ENCODE measurements around the gene MORC1. TPM values are rescaled to one million over a fixed set of nuclear protein-coding genes. Genes with fewer than 3 reads are reported as not detected.

Gene MORC1, protein sequence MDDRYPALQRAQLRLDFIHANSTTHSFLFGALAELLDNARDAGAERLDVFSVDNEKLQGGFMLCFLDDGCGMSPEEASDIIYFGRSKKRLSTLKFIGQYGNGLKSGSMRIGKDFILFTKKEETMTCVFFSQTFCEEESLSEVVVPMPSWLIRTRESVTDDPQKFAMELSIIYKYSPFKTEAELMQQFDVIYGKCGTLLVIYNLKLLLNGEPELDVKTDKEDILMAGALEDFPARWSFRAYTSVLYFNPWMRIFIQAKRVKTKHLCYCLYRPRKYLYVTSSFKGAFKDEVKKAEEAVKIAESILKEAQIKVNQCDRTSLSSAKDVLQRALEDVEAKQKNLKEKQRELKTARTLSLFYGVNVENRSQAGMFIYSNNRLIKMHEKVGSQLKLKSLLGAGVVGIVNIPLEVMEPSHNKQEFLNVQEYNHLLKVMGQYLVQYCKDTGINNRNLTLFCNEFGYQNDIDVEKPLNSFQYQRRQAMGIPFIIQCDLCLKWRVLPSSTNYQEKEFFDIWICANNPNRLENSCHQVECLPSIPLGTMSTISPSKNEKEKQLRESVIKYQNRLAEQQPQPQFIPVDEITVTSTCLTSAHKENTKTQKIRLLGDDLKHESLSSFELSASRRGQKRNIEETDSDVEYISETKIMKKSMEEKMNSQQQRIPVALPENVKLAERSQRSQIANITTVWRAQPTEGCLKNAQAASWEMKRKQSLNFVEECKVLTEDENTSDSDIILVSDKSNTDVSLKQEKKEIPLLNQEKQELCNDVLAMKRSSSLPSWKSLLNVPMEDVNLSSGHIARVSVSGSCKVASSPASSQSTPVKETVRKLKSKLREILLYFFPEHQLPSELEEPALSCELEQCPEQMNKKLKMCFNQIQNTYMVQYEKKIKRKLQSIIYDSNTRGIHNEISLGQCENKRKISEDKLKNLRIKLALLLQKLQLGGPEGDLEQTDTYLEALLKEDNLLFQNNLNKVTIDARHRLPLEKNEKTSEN
- total RNA-seq: under 1 TPM in 4 of 6 experiments, not detected in 2; 0.07 to 0.16 (median 0.14) TPM
- long read RNA-seq: 0 reads

DNA sequence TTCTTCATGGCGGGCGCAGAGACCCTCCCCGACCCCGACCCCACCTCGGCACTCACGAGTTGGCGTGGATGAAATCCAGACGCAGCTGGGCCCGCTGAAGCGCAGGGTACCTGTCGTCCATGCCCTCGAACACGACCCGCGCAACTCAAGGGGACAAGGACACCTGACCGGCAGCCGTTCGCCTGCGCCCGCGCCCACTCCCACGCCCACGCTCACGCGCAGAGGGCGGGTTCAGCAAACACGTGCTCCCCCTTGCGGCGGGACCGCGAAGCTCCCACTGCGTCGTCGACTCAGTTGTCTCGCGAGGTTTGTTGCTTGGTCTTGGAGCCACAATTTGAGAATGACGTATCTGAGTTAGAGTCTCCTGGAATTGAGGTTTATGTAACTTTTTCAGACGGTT is at the start of gene MORC1:
Gene MORC1 (minus strand): TSS at position 196 of the 400 bp plus-strand sequence. CDS start 75 bp downstream, at position 121.
- Histone ChIP-seq H3K36me3 (no peaks in the 10 kb centered on the region), H3K4me1 (no peaks in the 10 kb centered on the region), H3K27me3 (no peaks in the 10 kb centered on the region), H3K9me3 (no peaks in the 10 kb centered on the region), H3K4me3 (no peak within 1 kb of the TSS), H3K27ac (no peak within 1 kb of the TSS)
- intact Hi-C loops (cut with DNase I): no loop called here
- DNase-seq (peak in 1 of 3 donors; percentile 16), ATAC-seq (no peak)
- TF ChIP-seq, protein P1, sequence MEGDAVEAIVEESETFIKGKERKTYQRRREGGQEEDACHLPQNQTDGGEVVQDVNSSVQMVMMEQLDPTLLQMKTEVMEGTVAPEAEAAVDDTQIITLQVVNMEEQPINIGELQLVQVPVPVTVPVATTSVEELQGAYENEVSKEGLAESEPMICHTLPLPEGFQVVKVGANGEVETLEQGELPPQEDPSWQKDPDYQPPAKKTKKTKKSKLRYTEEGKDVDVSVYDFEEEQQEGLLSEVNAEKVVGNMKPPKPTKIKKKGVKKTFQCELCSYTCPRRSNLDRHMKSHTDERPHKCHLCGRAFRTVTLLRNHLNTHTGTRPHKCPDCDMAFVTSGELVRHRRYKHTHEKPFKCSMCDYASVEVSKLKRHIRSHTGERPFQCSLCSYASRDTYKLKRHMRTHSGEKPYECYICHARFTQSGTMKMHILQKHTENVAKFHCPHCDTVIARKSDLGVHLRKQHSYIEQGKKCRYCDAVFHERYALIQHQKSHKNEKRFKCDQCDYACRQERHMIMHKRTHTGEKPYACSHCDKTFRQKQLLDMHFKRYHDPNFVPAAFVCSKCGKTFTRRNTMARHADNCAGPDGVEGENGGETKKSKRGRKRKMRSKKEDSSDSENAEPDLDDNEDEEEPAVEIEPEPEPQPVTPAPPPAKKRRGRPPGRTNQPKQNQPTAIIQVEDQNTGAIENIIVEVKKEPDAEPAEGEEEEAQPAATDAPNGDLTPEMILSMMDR (IDR thresholded peaks at IDR 0.05): no peak
- TF ChIP-seq POLR2A (IDR thresholded peaks at IDR 0.05): no peak
- WGBS (ENCODE audit: insufficient coverage, low coverage, low lambda C conversion rate, missing lambda C conversion rate): 91% methylated on average over 18 of the region's 38 CpGs

DNA sequence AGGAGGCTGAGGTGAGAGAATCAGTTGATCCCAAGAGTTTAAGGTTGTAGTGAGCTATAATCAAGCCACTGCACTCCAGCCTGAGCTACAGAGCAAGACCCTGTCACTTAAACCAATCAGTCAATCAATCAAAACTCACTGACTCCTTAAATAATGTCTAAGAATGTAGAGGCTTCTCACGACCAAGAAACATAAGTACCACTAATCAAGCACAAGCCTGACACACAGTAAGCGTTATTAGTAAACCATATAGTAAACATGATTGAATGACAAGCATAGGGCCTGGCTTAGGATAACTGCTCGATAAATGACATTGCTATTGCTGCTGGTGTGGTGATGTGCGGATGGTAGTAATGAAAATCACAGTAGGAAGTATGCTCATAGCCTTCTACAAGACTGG is 48.0 kb upstream of the MORC1 start:
- H3K4me1 ChIP-seq: peaks cover 0 to 10% (median 4%) of the 10 kb centered on the region in 4 donors
- H3K4me3 ChIP-seq: no peak overlapping the region
- DNase-seq (no peak), ATAC-seq (no peak)
- TF ChIP-seq, protein P1 (IDR thresholded peaks at IDR 0.05): no peak
- TF ChIP-seq POLR2A (IDR thresholded peaks at IDR 0.05): no peak
- WGBS (ENCODE audit: insufficient coverage, low coverage, low lambda C conversion rate, missing lambda C conversion rate): 80% methylated on average over 4 of the region's 4 CpGs
- intact Hi-C loops (cut with DNase I): no loop called here
- H3K9me3 ChIP-seq: no peaks in the 10 kb centered on the region
- H3K27ac ChIP-seq: no peak overlapping the region
- H3K27me3 ChIP-seq: no peaks in the 10 kb centered on the region
- no peaks in the 10 kb centered on the region for H3K36me3 ChIP-seq

GRCh38 chr3:109161487-109162123 is 43.7 kb upstream of the MORC1 start:
- Histone ChIP-seq H3K4me3 (peak overlapping the region in 1 of 3 donors; percentile 0), H3K36me3 (no peaks in the 10 kb centered on the region), H3K4me1 (peaks cover 0 to 13% (median 4%) of the 10 kb centered on the region in 4 donors), H3K27ac (peak overlapping the region; percentile 33 to 66 (median 57)), H3K9me3 (no peaks in the 10 kb centered on the region), H3K27me3 (no peaks in the 10 kb centered on the region)
- TF ChIP-seq, protein P1 (IDR thresholded peaks at IDR 0.05): no peak
- TF ChIP-seq POLR2A (IDR thresholded peaks at IDR 0.05): no peak
- intact Hi-C loops (cut with DNase I): no loop called here
- 18% methylated on average over 2 of the region's 2 CpGs for WGBS (ENCODE audit: insufficient coverage, low coverage, low lambda C conversion rate, missing lambda C conversion rate)
- no peak for DNase-seq
- ATAC-seq: peak; percentile 85 to 92 (median 91)

DNA sequence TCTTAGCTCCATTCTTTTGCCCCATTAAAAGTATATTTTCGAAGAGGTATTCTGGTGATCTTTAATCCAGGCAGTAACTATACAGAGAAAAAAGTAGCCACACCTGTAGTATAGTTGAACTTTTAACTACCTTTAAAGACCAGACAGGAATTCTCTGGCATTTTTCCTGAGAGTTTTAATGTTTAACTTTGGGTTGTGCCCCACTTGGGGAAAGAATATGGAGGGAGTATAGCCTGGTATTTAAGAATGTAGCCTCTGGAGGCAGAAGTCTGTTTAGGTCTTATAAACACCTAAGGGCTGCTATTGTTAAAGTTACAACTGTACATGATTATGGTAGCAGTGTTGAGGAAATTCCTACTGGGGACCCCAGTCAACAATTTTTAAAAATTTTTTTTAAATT is 37.9 kb upstream of the MORC1 start:
- peaks cover 0 to 14% (median 5%) of the 10 kb centered on the region in 4 donors for H3K4me1 ChIP-seq
- H3K36me3 ChIP-seq: no peaks in the 10 kb centered on the region
- DNase-seq (no peak), ATAC-seq (peak; percentile 73 to 92 (median 87))
- no peak overlapping the region for H3K4me3 ChIP-seq
- H3K27me3 ChIP-seq: no peaks in the 10 kb centered on the region
- no peak overlapping the region for H3K27ac ChIP-seq
- TF ChIP-seq POLR2A (IDR thresholded peaks at IDR 0.05): no peak
- TF ChIP-seq, protein P1 (IDR thresholded peaks at IDR 0.05): no peak
- 15% methylated on average over 1 of the region's 1 CpG for WGBS (ENCODE audit: insufficient coverage, low coverage, low lambda C conversion rate, missing lambda C conversion rate)
- intact Hi-C loops (cut with DNase I): no loop called here
- no peaks in the 10 kb centered on the region for H3K9me3 ChIP-seq
